D721Med (cell line): ENCODE measurements around the gene FYB2.

Source experiments
- DNase-seq: peaks from one replicate; pipeline ENCODE4 v3.0.0; 2011; ENCODE audit warnings: low spot score; ENCODE audit not compliant: insufficient read length
- FAIRE-seq: peaks from 2 replicates; lab custom pipeline; 2011; peaks lifted over from hg19 to GRCh38; lab: Jason Lieb, UNC
- CTCF ChIP-seq: IDR thresholded peaks from 2 replicates; pipeline ENCODE4 v1.5.1; 2012; ENCODE audit warnings: mild to moderate bottlenecking, control low read depth; ENCODE audit not compliant: insufficient read depth; ENCODE audit errors: missing control alignments

The FYB2 gene

GRCh38 chr1:56819387-56819899, at the start of gene FYB2:
TSS of gene FYB2 (minus strand) at chr1:56819404. CDS start at chr1:56819290, 114 bp downstream.
- no peak for DNase-seq
- FAIRE-seq: no peak
- TF ChIP-seq CTCF: no peak

- FAIRE-seq (no peak), DNase-seq (no peak)
- TF ChIP-seq CTCF: no peak
Measured at GRCh38 chr1:56868761-56869160, 49.6 kb upstream of the FYB2 start.

- no peak for FAIRE-seq
- DNase-seq: no peak
- no peak for TF ChIP-seq CTCF
Measured at GRCh38 chr1:56867491-56867890, 48.3 kb upstream of the FYB2 start.

GRCh38 chr1:56866656-56867055, 47.5 kb upstream of the FYB2 start:
- FAIRE-seq: no peak
- no peak for DNase-seq
- no peak for TF ChIP-seq CTCF

GRCh38 chr1:56864430-56864829, 45.2 kb upstream of the FYB2 start:
- FAIRE-seq (no peak), DNase-seq (no peak)
- TF ChIP-seq CTCF: no peak

GRCh38 chr1:56863265-56863992, 44.2 kb upstream of the FYB2 start:
- FAIRE-seq (no peak), DNase-seq (no peak)
- TF ChIP-seq CTCF: no peak

- DNase-seq: no peak
- no peak for FAIRE-seq
- no peak for TF ChIP-seq CTCF
Measured at GRCh38 chr1:56859287-56859686, 40.1 kb upstream of the FYB2 start.
